Stimulated activated naive B cell treated with anti-CD40 and anti-IgM and Interleukin-4, amounts not matched to agents 10 μg/mL and 1 μg/mL and 100 μg/mL, for 72 hours (primary cell): ENCODE results near the gene ARAP1.

ENCODE experiments used
- ATAC-seq, 2 donors: fragments of 150-1000 bp; cut with Tn5 transposase; replicated peaks; 2 replicates each; pipeline ENCODE4 v1.10.0; 2021; ENCODE audit warnings: moderate library complexity in 1 of 2
- DNase-seq: peaks from one replicate; pipeline ENCODE4 v3.0.0; 2021
- H3K27ac Mint-ChIP-seq: one replicate; pipeline ENCODE4 v1.8.0; 2022; ENCODE audit warnings: mild to moderate bottlenecking, mixed read lengths
- H3K27me3 Mint-ChIP-seq, 2 donors: one replicate each; pipeline ENCODE4 v1.8.0; 2022; ENCODE audit warnings: mixed read lengths in 2 of 2
- H3K36me3 Mint-ChIP-seq, 2 donors: one replicate each; pipeline ENCODE4 v1.8.0; 2022; ENCODE audit warnings: mixed read lengths in 2 of 2, mild to moderate bottlenecking in 1 of 2
- H3K4me1 Mint-ChIP-seq, 2 donors: one replicate each; pipeline ENCODE4 v1.8.0; 2022; ENCODE audit warnings: mixed read lengths in 2 of 2, mild to moderate bottlenecking in 1 of 2
- H3K4me3 Mint-ChIP-seq, 2 donors: one replicate each; pipeline ENCODE4 v1.8.0; 2022; ENCODE audit warnings: mild to moderate bottlenecking in 2 of 2, mixed read lengths in 2 of 2, moderate library complexity in 1 of 2
- H3K9me3 Mint-ChIP-seq, 2 donors: one replicate each; pipeline ENCODE4 v1.8.0; 2022; ENCODE audit warnings: mixed read lengths in 2 of 2, mild to moderate bottlenecking in 1 of 2

Gene ARAP1

DNA sequence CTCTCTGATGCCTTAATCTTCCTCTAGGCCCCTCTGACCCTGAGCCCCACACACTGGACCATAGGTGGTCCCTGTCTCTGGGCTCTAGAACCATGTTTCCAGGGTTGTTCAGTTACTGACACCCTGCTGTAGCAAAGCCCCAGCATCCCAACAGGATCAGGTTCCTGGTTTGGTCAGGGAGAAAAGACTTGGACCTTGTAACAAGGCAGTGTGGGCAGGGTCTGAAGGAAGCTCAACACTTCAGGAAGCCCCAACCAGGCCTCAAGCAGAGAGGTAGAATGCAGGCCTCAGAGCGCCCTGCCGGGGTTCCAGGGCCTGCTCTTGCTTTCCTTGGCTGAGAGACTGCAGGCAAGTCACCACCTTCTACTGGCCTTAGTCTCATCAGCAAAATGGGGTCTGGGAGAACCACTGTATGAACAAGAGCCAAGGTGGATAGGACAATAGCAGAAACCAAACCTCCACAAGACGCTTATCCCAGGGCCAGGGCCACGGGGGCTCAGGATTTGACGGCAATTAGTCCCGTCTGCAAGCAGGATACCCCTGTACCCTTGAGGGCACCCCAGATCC is 4.8 kb downstream of the ARAP1 start:
- Mint-ChIP-seq H3K4me3 (no peak overlapping the region), H3K27me3 (no peaks in the 10 kb centered on the region), H3K9me3 (no peaks in the 10 kb centered on the region), H3K36me3 (peaks cover 0 to 13% of the 10 kb centered on the region in 2 donors), H3K4me1 (peaks cover 65 to 89% of the 10 kb centered on the region in 2 donors), H3K27ac (peak overlapping the region; percentile 56)
- no peak for ATAC-seq
- DNase-seq: no peak

- Mint-ChIP-seq H3K4me3 (no peak overlapping the region), H3K27me3 (no peaks in the 10 kb centered on the region), H3K27ac (peak overlapping the region; percentile 59), H3K9me3 (no peaks in the 10 kb centered on the region), H3K36me3 (peaks cover 0 to 13% of the 10 kb centered on the region in 2 donors), H3K4me1 (peaks cover 70 to 92% of the 10 kb centered on the region in 2 donors)
- DNase-seq (no peak), ATAC-seq (no peak)
These were observed 5.4 kb downstream of the ARAP1 start for GRCh38 chr11:72746821-72747220.

DNA sequence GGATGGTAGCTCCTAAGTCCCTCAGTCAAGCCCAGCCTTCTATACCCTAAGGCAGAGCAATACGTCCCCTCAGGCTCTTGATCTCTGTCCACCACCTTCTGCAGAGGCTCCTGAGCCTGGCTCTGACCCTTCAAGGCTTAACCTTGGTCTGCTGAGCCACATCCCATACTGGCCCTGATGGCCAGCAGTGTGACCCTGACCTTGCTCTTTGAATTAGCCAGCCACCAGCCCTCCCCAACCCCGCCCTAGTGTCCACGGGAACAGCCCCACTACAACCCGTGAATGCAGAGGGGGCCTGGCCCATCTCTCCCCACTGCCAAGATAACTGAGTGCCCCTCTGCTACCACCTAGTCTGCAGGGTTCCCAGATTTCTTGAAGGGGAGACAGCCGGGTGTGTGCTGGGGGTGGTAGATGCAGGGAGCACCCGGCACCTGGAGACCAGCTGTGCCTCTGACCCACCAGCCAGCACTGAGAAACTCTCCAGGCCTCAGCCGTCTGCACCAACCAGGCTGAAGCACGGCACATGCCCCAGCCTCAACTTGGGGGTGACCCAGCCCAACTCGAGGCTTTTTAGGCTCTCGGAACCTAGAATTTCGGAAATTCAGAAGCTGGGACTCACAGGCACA is 6.2 kb downstream of the ARAP1 start:
- no peak for ATAC-seq
- H3K9me3 Mint-ChIP-seq: no peaks in the 10 kb centered on the region
- H3K4me3 Mint-ChIP-seq: no peak overlapping the region
- no peak for DNase-seq
- no peaks in the 10 kb centered on the region for H3K27me3 Mint-ChIP-seq
- peak overlapping the region; percentile 62 for H3K27ac Mint-ChIP-seq
- H3K4me1 Mint-ChIP-seq: peaks cover 74 to 92% of the 10 kb centered on the region in 2 donors
- peaks cover 0 to 13% of the 10 kb centered on the region in 2 donors for H3K36me3 Mint-ChIP-seq

- Mint-ChIP-seq H3K27me3 (no peaks in the 10 kb centered on the region), H3K27ac (peak overlapping the region; percentile 62), H3K4me1 (peaks cover 76 to 92% of the 10 kb centered on the region in 2 donors), H3K4me3 (no peak overlapping the region), H3K9me3 (no peaks in the 10 kb centered on the region), H3K36me3 (peaks cover 0 to 13% of the 10 kb centered on the region in 2 donors)
- no peak for ATAC-seq
- no peak for DNase-seq
These were observed 6.7 kb downstream of the ARAP1 start for GRCh38 chr11:72745511-72745910.

- peaks cover 78 to 92% of the 10 kb centered on the region in 2 donors for H3K4me1 Mint-ChIP-seq
- no peaks in the 10 kb centered on the region for H3K9me3 Mint-ChIP-seq
- H3K36me3 Mint-ChIP-seq: peaks cover 0 to 10% of the 10 kb centered on the region in 2 donors
- H3K4me3 Mint-ChIP-seq: peak overlapping the region; percentile 26 to 52
- H3K27me3 Mint-ChIP-seq: no peaks in the 10 kb centered on the region
- no peak for ATAC-seq
- peak overlapping the region; percentile 84 for H3K27ac Mint-ChIP-seq
- DNase-seq: no peak
These were observed 7.7 kb downstream of the ARAP1 start for GRCh38 chr11:72744474-72744873.

GRCh38 chr11:72743321-72744221 is 8.6 kb downstream of the ARAP1 start:
- H3K9me3 Mint-ChIP-seq: no peaks in the 10 kb centered on the region
- peak; percentile 88 to 89 for ATAC-seq
- H3K27me3 Mint-ChIP-seq: no peaks in the 10 kb centered on the region
- H3K4me1 Mint-ChIP-seq: peaks cover 79 to 92% of the 10 kb centered on the region in 2 donors
- peak; percentile 67 for DNase-seq
- H3K27ac Mint-ChIP-seq: peak overlapping the region; percentile 84
- H3K4me3 Mint-ChIP-seq: peak overlapping the region; percentile 26 to 52
- peaks cover 0 to 8% of the 10 kb centered on the region in 2 donors for H3K36me3 Mint-ChIP-seq

DNA sequence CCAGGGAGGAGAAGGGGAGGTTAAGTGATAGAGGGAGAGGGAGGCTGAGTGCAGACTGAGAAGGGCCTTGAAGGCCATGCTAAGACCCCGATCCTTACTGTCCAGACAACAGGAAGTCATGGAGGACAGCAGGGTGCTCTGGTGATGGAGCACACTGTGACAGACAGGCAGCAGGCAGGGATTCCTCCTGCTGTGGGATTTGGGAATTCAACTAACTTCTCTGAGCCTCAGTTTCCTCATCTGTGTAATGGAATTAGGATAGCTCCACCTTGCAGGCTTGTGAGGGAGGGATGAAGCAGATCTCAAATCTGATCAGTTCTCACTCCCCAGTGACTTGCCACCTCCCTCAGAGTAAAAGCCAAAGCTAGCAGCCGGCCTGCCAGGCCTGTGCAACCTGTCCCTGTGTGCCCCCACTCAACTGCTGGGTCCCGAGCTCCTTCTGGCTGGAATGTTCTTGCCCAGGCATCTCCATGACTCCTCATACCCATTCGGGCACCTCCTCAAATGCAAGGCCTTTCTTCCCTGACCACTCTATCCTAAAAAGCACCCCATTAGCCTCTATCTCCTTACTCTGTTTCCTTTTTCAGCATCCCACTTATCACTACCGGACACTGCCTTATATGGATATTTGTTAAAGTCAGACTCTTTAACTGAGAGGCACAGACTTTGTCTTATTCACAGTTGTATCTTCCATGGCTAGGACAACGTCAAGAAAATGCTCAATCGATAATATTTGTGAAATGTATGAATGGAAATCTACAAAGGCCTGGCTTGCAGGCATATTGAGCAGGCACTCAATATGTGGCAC is 9.5 kb downstream of the ARAP1 start:
- H3K9me3 Mint-ChIP-seq: no peaks in the 10 kb centered on the region
- peaks cover 0 to 12% of the 10 kb centered on the region in 2 donors for H3K36me3 Mint-ChIP-seq
- DNase-seq: no peak
- ATAC-seq: no peak
- no peak overlapping the region for H3K4me3 Mint-ChIP-seq
- peaks cover 83 to 95% of the 10 kb centered on the region in 2 donors for H3K4me1 Mint-ChIP-seq
- no peaks in the 10 kb centered on the region for H3K27me3 Mint-ChIP-seq
- peak overlapping the region; percentile 95 for H3K27ac Mint-ChIP-seq

DNA sequence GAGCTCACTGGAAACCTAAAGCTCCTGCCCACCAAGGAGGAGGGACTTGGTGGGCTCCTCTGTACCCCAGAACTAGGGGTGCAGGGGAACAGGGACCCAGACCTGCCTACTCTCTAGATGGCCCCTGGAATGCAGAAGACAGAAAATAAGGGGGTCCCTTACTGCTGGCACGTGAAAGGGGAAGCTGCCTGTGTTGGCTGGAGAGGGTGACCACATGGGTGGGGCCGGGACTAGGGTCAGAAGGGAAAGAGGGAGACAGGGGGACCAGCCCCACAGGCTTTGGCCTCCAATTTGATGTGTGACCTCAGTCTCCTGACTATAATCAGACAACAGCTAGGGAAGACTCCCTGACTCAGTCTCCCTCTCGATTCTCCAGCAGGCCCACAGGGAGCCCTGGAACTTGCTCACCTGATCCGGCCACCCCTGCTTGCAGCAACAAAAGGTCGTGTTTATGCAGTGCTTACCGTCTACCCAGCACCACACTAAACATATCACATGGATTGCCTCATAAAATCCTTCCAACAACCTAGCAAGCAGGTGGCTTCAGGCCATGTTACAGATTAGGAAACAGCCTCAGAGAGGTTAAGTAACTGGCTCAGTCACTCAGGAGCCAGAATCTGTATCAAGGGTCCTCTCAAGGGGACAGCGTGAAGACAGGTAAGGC is 10.2 kb downstream of the ARAP1 start:
- Mint-ChIP-seq H3K27ac (peak overlapping the region; percentile 95), H3K4me3 (peak overlapping the region in 1 of 2 donors; percentile 64)

DNA sequence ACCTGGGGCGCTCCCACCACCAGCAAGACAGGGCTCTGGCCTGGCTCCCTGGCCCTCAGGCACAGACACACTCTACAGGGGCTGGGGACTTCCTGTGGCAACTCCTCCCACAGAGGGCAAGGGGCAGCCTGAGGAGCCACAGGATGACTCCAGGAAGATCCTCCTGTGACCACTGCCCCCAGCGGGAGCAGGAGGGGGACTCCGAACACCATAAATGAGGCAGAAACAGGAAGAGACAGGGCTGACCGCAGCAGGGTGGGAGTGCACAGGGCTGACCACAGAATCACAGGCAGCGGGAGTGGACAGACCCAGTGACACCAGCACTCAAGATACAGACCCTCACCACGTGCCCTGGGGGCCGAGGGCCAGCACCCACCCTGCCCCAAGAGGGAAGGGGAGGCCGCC is 10.8 kb downstream of the ARAP1 start:
- H3K4me1 Mint-ChIP-seq: peaks cover 87 to 96% of the 10 kb centered on the region in 2 donors
- no peaks in the 10 kb centered on the region for H3K9me3 Mint-ChIP-seq
- ATAC-seq (no peak), DNase-seq (no peak)
- H3K36me3 Mint-ChIP-seq: peaks cover 11 to 25% of the 10 kb centered on the region in 2 donors
- peak overlapping the region; percentile 95 for H3K27ac Mint-ChIP-seq
- H3K4me3 Mint-ChIP-seq: peak overlapping the region; percentile 48 to 64
- H3K27me3 Mint-ChIP-seq: no peaks in the 10 kb centered on the region

More for the DNA sequence above, 10.2 kb downstream of the ARAP1 start:
- H3K36me3 Mint-ChIP-seq: peaks cover 6 to 19% of the 10 kb centered on the region in 2 donors
- DNase-seq (no peak), ATAC-seq (no peak)
- H3K4me1 Mint-ChIP-seq: peaks cover 83 to 95% of the 10 kb centered on the region in 2 donors
- H3K27me3 Mint-ChIP-seq: no peaks in the 10 kb centered on the region
- H3K9me3 Mint-ChIP-seq: no peaks in the 10 kb centered on the region

DNA sequence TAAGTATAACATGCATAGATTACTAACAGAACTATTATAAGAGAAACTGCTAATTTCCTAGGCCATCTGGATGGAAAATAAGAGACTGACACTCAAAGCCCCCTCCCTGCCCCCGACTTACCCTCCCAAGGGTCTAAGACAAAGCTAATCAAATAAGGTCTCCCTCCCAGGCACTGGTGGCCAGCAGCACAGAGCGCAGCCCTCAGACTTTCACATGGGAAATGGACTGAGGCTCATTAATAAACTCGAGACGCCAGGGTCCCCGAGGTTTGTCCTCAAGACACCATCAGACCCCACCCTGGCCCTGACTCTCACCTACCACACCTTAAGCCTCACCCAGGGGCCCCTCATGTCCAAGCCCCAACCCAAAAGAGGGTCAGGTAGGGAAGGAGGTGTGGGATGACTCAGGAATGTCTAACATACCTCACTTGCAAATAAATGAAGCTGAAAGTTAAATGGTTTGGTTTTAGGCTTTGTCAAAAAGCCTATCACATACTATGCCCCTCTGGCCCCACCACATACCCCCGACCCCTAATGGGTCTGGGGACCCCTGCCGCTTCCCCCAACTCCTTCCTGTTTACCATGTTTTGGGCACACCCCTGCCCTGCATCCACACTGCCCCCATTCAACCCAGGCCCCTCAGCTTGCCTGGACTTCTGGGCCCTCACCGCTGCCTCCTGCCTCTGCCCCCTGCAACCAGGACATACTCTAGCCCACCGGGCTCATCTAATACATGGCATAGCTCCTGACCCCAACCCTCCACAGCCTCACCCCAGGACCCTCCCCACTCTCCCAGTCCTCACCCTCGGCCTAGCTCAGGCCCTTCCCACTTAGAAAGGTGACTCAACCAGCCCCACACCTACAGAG is 11.4 kb downstream of the ARAP1 start:
- H3K4me1 Mint-ChIP-seq: peaks cover 85 to 93% of the 10 kb centered on the region in 2 donors
- peak overlapping the region; percentile 95 for H3K27ac Mint-ChIP-seq
- no peaks in the 10 kb centered on the region for H3K9me3 Mint-ChIP-seq
- H3K36me3 Mint-ChIP-seq: peaks cover 13 to 24% of the 10 kb centered on the region in 2 donors
- ATAC-seq (no peak), DNase-seq (no peak)
- H3K27me3 Mint-ChIP-seq: no peaks in the 10 kb centered on the region
- peak overlapping the region; percentile 48 to 64 for H3K4me3 Mint-ChIP-seq

DNA sequence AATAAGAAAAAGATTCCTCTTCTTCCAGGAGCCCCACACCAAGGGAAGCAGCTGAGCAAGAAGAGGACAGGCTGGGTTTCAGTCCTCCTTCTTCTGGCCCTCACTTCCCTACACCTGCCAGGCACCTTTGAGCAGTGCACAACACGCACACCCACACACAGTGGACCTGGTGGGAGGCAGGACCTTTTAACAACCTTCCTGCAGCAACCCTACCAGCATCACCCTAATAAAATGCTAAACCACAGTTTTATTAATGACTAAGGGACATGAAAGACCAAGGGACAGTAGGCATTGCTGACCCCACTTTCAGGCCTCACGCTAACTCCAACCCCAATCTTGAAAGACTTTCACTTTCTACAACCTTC is 12.2 kb downstream of the ARAP1 start:
- no peaks in the 10 kb centered on the region for H3K27me3 Mint-ChIP-seq
- ATAC-seq (peak; percentile 8 to 15), DNase-seq (no peak)
- no peaks in the 10 kb centered on the region for H3K9me3 Mint-ChIP-seq
- peak overlapping the region; percentile 87 to 91 for H3K4me3 Mint-ChIP-seq
- peaks cover 13 to 24% of the 10 kb centered on the region in 2 donors for H3K36me3 Mint-ChIP-seq
- H3K4me1 Mint-ChIP-seq: peaks cover 84 to 96% of the 10 kb centered on the region in 2 donors
- H3K27ac Mint-ChIP-seq: peak overlapping the region; percentile 97

DNA sequence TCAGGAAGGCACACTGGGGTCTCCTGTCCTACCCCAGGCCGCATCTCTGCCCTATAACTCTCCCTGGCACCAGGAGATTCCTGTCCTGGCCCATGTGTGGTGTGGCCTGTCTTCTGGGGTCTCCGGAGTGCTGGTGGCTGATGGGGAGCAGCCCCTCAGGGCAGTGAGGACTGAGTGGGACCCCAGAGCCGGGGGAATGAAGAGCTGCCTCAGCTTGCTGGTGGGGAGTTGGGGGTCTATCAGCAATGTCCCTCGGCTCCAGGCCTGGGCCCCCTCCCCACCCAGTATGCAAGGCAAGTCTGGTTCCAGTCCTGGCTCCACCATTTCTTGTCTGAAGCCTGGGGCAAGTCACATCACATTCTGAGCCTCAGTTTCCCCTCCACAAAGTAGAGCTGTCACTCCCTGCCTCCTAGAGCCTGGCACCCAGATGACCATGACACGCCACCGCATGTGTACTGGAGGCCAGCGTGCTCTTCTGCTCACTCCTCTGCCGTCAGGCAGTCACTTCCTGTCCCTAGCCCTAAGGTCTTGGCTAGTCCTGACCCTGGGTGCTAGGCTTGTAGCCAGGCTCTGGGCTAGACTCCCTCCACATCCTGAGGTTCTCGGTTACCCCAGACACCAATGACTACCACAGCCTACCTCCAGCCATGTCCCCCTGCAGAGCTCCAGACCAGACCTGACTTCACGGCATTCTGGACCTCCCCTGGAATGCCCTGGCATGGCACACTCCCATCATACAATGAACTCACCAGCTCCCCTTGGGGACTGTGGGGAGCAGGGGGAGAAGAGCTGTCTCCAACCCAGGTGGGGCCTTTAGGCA is 12.8 kb downstream of the ARAP1 start:
- H3K36me3 Mint-ChIP-seq: peaks cover 13 to 24% of the 10 kb centered on the region in 2 donors
- H3K9me3 Mint-ChIP-seq: no peaks in the 10 kb centered on the region
- DNase-seq: no peak
- H3K4me3 Mint-ChIP-seq: peak overlapping the region; percentile 87 to 91
- H3K4me1 Mint-ChIP-seq: peaks cover 79 to 96% of the 10 kb centered on the region in 2 donors
- H3K27me3 Mint-ChIP-seq: no peaks in the 10 kb centered on the region
- H3K27ac Mint-ChIP-seq: peak overlapping the region; percentile 97
- ATAC-seq: no peak
